ENCODE data around the gene DMAC2L.

DMAC2L gene

GRCh38 chr14:50331596-50331995 lies 19.5 kb downstream of the DMAC2L start:
- DNase-seq, result no peak
- no peak for TF ChIP-seq EZH2 (IDR thresholded peaks at IDR 0.05; ENCODE audit: borderline replicate concordance, low read depth, low read length, severe bottlenecking)
- TF ChIP-seq, protein P1, sequence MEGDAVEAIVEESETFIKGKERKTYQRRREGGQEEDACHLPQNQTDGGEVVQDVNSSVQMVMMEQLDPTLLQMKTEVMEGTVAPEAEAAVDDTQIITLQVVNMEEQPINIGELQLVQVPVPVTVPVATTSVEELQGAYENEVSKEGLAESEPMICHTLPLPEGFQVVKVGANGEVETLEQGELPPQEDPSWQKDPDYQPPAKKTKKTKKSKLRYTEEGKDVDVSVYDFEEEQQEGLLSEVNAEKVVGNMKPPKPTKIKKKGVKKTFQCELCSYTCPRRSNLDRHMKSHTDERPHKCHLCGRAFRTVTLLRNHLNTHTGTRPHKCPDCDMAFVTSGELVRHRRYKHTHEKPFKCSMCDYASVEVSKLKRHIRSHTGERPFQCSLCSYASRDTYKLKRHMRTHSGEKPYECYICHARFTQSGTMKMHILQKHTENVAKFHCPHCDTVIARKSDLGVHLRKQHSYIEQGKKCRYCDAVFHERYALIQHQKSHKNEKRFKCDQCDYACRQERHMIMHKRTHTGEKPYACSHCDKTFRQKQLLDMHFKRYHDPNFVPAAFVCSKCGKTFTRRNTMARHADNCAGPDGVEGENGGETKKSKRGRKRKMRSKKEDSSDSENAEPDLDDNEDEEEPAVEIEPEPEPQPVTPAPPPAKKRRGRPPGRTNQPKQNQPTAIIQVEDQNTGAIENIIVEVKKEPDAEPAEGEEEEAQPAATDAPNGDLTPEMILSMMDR (IDR thresholded peaks at IDR 0.05; ENCODE audit: borderline replicate concordance, extremely low read depth, low read length, poor library complexity, severe bottlenecking), result no peak
- Histone ChIP-seq H3K9ac (ENCODE audit: low read depth, low read length) (no peak overlapping the region), H3K27me3 (ENCODE audit: insufficient read depth, low read length, poor library complexity) (no peaks in the 10 kb centered on the region), H4K20me1 (ENCODE audit: insufficient read depth, low read length) (no peaks in the 10 kb centered on the region), H3K4me3 (ENCODE audit: low read depth in 1 of 2, low read length in 2 of 2) (no peak overlapping the region), H2AFZ (ENCODE audit: low read depth, low read length) (no peak overlapping the region), H3K36me3 (ENCODE audit: insufficient read depth, low read length) (peaks cover 39% of the 10 kb centered on the region), H3K9me3 (ENCODE audit: insufficient read depth, low read length, severe bottlenecking) (no peaks in the 10 kb centered on the region), H3K27ac (ENCODE audit: low read length) (no peak overlapping the region), H3K4me2 (ENCODE audit: insufficient read depth, low read length) (no peak overlapping the region), H3K79me2 (ENCODE audit: insufficient read depth, low read length) (no peaks in the 10 kb centered on the region), H3K4me1 (ENCODE audit: insufficient read depth, low read length) (peaks cover 25% of the 10 kb centered on the region)
- no peak for ATAC-seq (ENCODE audit: insufficient read depth, low read depth)

GRCh38 chr14:50333014-50333509 lies 20.9 kb downstream of the DMAC2L start:
- Histone ChIP-seq H3K9me3 (ENCODE audit: insufficient read depth, low read length, severe bottlenecking) (no peaks in the 10 kb centered on the region), H3K36me3 (ENCODE audit: insufficient read depth, low read length) (peaks cover 32% of the 10 kb centered on the region), H3K9ac (ENCODE audit: low read depth, low read length) (no peak overlapping the region), H3K4me2 (ENCODE audit: insufficient read depth, low read length) (no peak overlapping the region), H2AFZ (ENCODE audit: low read depth, low read length) (no peak overlapping the region), H3K27ac (ENCODE audit: low read length) (no peak overlapping the region), H3K4me1 (ENCODE audit: insufficient read depth, low read length) (peaks cover 26% of the 10 kb centered on the region), H3K4me3 (ENCODE audit: low read depth in 1 of 2, low read length in 2 of 2) (no peak overlapping the region), H3K27me3 (ENCODE audit: insufficient read depth, low read length, poor library complexity) (no peaks in the 10 kb centered on the region), H4K20me1 (ENCODE audit: insufficient read depth, low read length) (no peaks in the 10 kb centered on the region), H3K79me2 (ENCODE audit: insufficient read depth, low read length) (no peaks in the 10 kb centered on the region)
- no peak for DNase-seq
- TF ChIP-seq, protein P1 (IDR thresholded peaks at IDR 0.05; ENCODE audit: borderline replicate concordance, extremely low read depth, low read length, poor library complexity, severe bottlenecking), result no peak
- no peak for TF ChIP-seq EZH2 (IDR thresholded peaks at IDR 0.05; ENCODE audit: borderline replicate concordance, low read depth, low read length, severe bottlenecking)
- no peak for ATAC-seq (ENCODE audit: insufficient read depth, low read depth)

GRCh38 chr14:50334211-50334610 lies 22.1 kb downstream of the DMAC2L start:
- no peaks in the 10 kb centered on the region for H3K9me3 ChIP-seq (ENCODE audit: insufficient read depth, low read length, severe bottlenecking)
- H3K79me2 ChIP-seq (ENCODE audit: insufficient read depth, low read length), result no peaks in the 10 kb centered on the region
- ATAC-seq (ENCODE audit: insufficient read depth, low read depth) (no peak), DNase-seq (no peak)
- H4K20me1 ChIP-seq (ENCODE audit: insufficient read depth, low read length), result no peaks in the 10 kb centered on the region
- H2AFZ ChIP-seq (ENCODE audit: low read depth, low read length), result no peak overlapping the region
- H3K27me3 ChIP-seq (ENCODE audit: insufficient read depth, low read length, poor library complexity), result no peaks in the 10 kb centered on the region
- H3K4me1 ChIP-seq (ENCODE audit: insufficient read depth, low read length), result peaks cover 26% of the 10 kb centered on the region
- no peak overlapping the region for H3K27ac ChIP-seq (ENCODE audit: low read length)
- H3K36me3 ChIP-seq (ENCODE audit: insufficient read depth, low read length), result peaks cover 26% of the 10 kb centered on the region
- H3K4me3 ChIP-seq (ENCODE audit: low read depth in 1 of 2, low read length in 2 of 2), result no peak overlapping the region
- H3K9ac ChIP-seq (ENCODE audit: low read depth, low read length), result no peak overlapping the region
- H3K4me2 ChIP-seq (ENCODE audit: insufficient read depth, low read length), result no peak overlapping the region
- TF ChIP-seq EZH2 (IDR thresholded peaks at IDR 0.05; ENCODE audit: borderline replicate concordance, low read depth, low read length, severe bottlenecking), result no peak
- TF ChIP-seq, protein P1 (IDR thresholded peaks at IDR 0.05; ENCODE audit: borderline replicate concordance, extremely low read depth, low read length, poor library complexity, severe bottlenecking), result no peak

Data from DND-41 (cell line).